ENCODE results near the gene FHIT.

Gene FHIT

GRCh38 chr3:60531759-60532158, 719.5 kb downstream of the FHIT start:
- DNase-seq: no peak

GRCh38 chr3:60528651-60529050, 722.6 kb downstream of the FHIT start:
- no peak for DNase-seq

GRCh38 chr3:60523536-60523935, 727.7 kb downstream of the FHIT start:
- DNase-seq: no peak

- no peak for DNase-seq
Measured at GRCh38 chr3:60517134-60517533, 734.1 kb downstream of the FHIT start.

GRCh38 chr3:60514866-60515265, 736.4 kb downstream of the FHIT start:
- no peak for DNase-seq

- no peak for DNase-seq
Measured at GRCh38 chr3:60514085-60514649, 737.1 kb downstream of the FHIT start.

GRCh38 chr3:60513241-60513640, 738.0 kb downstream of the FHIT start:
- no peak for DNase-seq

GRCh38 chr3:60512506-60512905, 738.7 kb downstream of the FHIT start:
- no peak for DNase-seq

GRCh38 chr3:60509471-60509870, 741.8 kb downstream of the FHIT start:
- DNase-seq: no peak

GRCh38 chr3:60504827-60505457, 746.3 kb downstream of the FHIT start:
- no peak for DNase-seq

- no peak for DNase-seq
Measured at GRCh38 chr3:60501314-60501713, 749.9 kb downstream of the FHIT start.

GRCh38 chr3:60497902-60498301, 753.4 kb downstream of the FHIT start:
- no peak for DNase-seq

GRCh38 chr3:60490992-60491391, 760.3 kb downstream of the FHIT start:
- DNase-seq: no peak

- DNase-seq: no peak
Measured at GRCh38 chr3:60475096-60475495, 776.2 kb downstream of the FHIT start.

GRCh38 chr3:60469481-60469880, 781.8 kb downstream of the FHIT start:
- DNase-seq: no peak

GRCh38 chr3:60463685-60464084, 787.6 kb downstream of the FHIT start:
- no peak for DNase-seq

GRCh38 chr3:60461267-60461666, 790.0 kb downstream of the FHIT start:
- no peak for DNase-seq

GRCh38 chr3:60456180-60456579, 795.1 kb downstream of the FHIT start:
- DNase-seq: no peak

- DNase-seq: no peak
Measured at GRCh38 chr3:60453326-60453725, 797.9 kb downstream of the FHIT start.

- no peak for DNase-seq
Measured at GRCh38 chr3:60448696-60449095, 802.6 kb downstream of the FHIT start.

- no peak for DNase-seq
Measured at GRCh38 chr3:60445446-60445845, 805.8 kb downstream of the FHIT start.

- no peak for DNase-seq
Measured at GRCh38 chr3:60444898-60445437, 806.3 kb downstream of the FHIT start.

- no peak for DNase-seq
Measured at GRCh38 chr3:60440869-60441268, 810.4 kb downstream of the FHIT start.

GRCh38 chr3:60435941-60436650, 815.2 kb downstream of the FHIT start:
- DNase-seq: no peak

Measured in KG1 (cell line).